ENCODE measurements around the gene CTNND2.

Gene CTNND2

GRCh38 chr5:11905206-11905605 is 960 bp upstream of the CTNND2 start:
- H3K27me3 ChIP-seq (ENCODE audit: insufficient read depth, low read length), result peaks cover 44% of the 10 kb centered on the region
- no peak overlapping the region for H3K4me3 ChIP-seq (ENCODE audit: low read depth, low read length)
- H2AFZ ChIP-seq (ENCODE audit: low read length, unreplicated experiment), result no peak overlapping the region

GRCh38 chr5:11903614-11904264 is 507 bp downstream of the CTNND2 start:
- Histone ChIP-seq H2AFZ (ENCODE audit: low read length, unreplicated experiment) (no peak overlapping the region), H3K4me3 (ENCODE audit: low read depth, low read length) (no peak overlapping the region; the same call in 1 of the 2 replicates)

More at GRCh38 chr5:11905206-11905605, 960 bp upstream of the CTNND2 start:
- Histone ChIP-seq H3K27ac (ENCODE audit: low read depth, low read length) (no peak overlapping the region), H3K4me1 (ENCODE audit: control insufficient read depth, insufficient read depth, low read length, unreplicated experiment) (no peaks in the 10 kb centered on the region), H3K36me3 (ENCODE audit: insufficient read depth, low read length) (no peaks in the 10 kb centered on the region), H3K79me2 (ENCODE audit: control insufficient read depth, insufficient read depth, low read length, unreplicated experiment) (no peaks in the 10 kb centered on the region)

GRCh38 chr5:11903121-11903613 is 1.1 kb downstream of the CTNND2 start:
- no peak overlapping the region for H3K4me3 ChIP-seq (ENCODE audit: low read depth, low read length)
- H2AFZ ChIP-seq (ENCODE audit: low read length, unreplicated experiment), result no peak overlapping the region

More at GRCh38 chr5:11903614-11904264, 507 bp downstream of the CTNND2 start:
- no peak overlapping the region for H3K27ac ChIP-seq (ENCODE audit: low read depth, low read length)
- peaks cover 44% of the 10 kb centered on the region for H3K27me3 ChIP-seq (ENCODE audit: insufficient read depth, low read length)
- no peaks in the 10 kb centered on the region for H3K36me3 ChIP-seq (ENCODE audit: insufficient read depth, low read length)
- no peaks in the 10 kb centered on the region for H3K79me2 ChIP-seq (ENCODE audit: control insufficient read depth, insufficient read depth, low read length, unreplicated experiment)
- no peaks in the 10 kb centered on the region for H3K4me1 ChIP-seq (ENCODE audit: control insufficient read depth, insufficient read depth, low read length, unreplicated experiment)

GRCh38 chr5:11902201-11902619 is 2.0 kb downstream of the CTNND2 start:
- Histone ChIP-seq H2AFZ (ENCODE audit: low read length, unreplicated experiment) (no peak overlapping the region), H3K27me3 (ENCODE audit: insufficient read depth, low read length) (peaks cover 44% of the 10 kb centered on the region), H3K4me3 (ENCODE audit: low read depth, low read length) (no peak overlapping the region), H3K4me1 (ENCODE audit: control insufficient read depth, insufficient read depth, low read length, unreplicated experiment) (no peaks in the 10 kb centered on the region), H3K27ac (ENCODE audit: low read depth, low read length) (no peak overlapping the region), H3K79me2 (ENCODE audit: control insufficient read depth, insufficient read depth, low read length, unreplicated experiment) (no peaks in the 10 kb centered on the region), H3K36me3 (ENCODE audit: insufficient read depth, low read length) (no peaks in the 10 kb centered on the region)

More at GRCh38 chr5:11903121-11903613, 1.1 kb downstream of the CTNND2 start:
- Histone ChIP-seq H3K27ac (ENCODE audit: low read depth, low read length) (no peak overlapping the region), H3K36me3 (ENCODE audit: insufficient read depth, low read length) (no peaks in the 10 kb centered on the region), H3K4me1 (ENCODE audit: control insufficient read depth, insufficient read depth, low read length, unreplicated experiment) (no peaks in the 10 kb centered on the region), H3K27me3 (ENCODE audit: insufficient read depth, low read length) (peaks cover 44% of the 10 kb centered on the region), H3K79me2 (ENCODE audit: control insufficient read depth, insufficient read depth, low read length, unreplicated experiment) (no peaks in the 10 kb centered on the region)

- H3K79me2 ChIP-seq (ENCODE audit: control insufficient read depth, insufficient read depth, low read length, unreplicated experiment), result no peaks in the 10 kb centered on the region
- no peak overlapping the region for H2AFZ ChIP-seq (ENCODE audit: low read length, unreplicated experiment)
- H3K27me3 ChIP-seq (ENCODE audit: insufficient read depth, low read length), result peaks cover 26% of the 10 kb centered on the region
- H3K27ac ChIP-seq (ENCODE audit: low read depth, low read length), result no peak overlapping the region
- no peaks in the 10 kb centered on the region for H3K36me3 ChIP-seq (ENCODE audit: insufficient read depth, low read length)
- no peak overlapping the region for H3K4me3 ChIP-seq (ENCODE audit: low read depth, low read length)
- no peaks in the 10 kb centered on the region for H3K4me1 ChIP-seq (ENCODE audit: control insufficient read depth, insufficient read depth, low read length, unreplicated experiment)
Observed at GRCh38 chr5:11898787-11899186, 5.5 kb downstream of the CTNND2 start.

- Histone ChIP-seq H3K27me3 (ENCODE audit: insufficient read depth, low read length) (peaks cover 16% of the 10 kb centered on the region), H2AFZ (ENCODE audit: low read length, unreplicated experiment) (no peak overlapping the region), H3K27ac (ENCODE audit: low read depth, low read length) (no peak overlapping the region), H3K36me3 (ENCODE audit: insufficient read depth, low read length) (no peaks in the 10 kb centered on the region), H3K4me3 (ENCODE audit: low read depth, low read length) (no peak overlapping the region), H3K4me1 (ENCODE audit: control insufficient read depth, insufficient read depth, low read length, unreplicated experiment) (no peaks in the 10 kb centered on the region), H3K79me2 (ENCODE audit: control insufficient read depth, insufficient read depth, low read length, unreplicated experiment) (no peaks in the 10 kb centered on the region)
Observed at GRCh38 chr5:11897781-11898180, 6.5 kb downstream of the CTNND2 start.

GRCh38 chr5:11894992-11895391 is 9.3 kb downstream of the CTNND2 start:
- Histone ChIP-seq H3K4me3 (ENCODE audit: low read depth, low read length) (no peak overlapping the region), H2AFZ (ENCODE audit: low read length, unreplicated experiment) (no peak overlapping the region), H3K27ac (ENCODE audit: low read depth, low read length) (no peak overlapping the region), H3K4me1 (ENCODE audit: control insufficient read depth, insufficient read depth, low read length, unreplicated experiment) (no peaks in the 10 kb centered on the region), H3K36me3 (ENCODE audit: insufficient read depth, low read length) (no peaks in the 10 kb centered on the region), H3K79me2 (ENCODE audit: control insufficient read depth, insufficient read depth, low read length, unreplicated experiment) (no peaks in the 10 kb centered on the region), H3K27me3 (ENCODE audit: insufficient read depth, low read length) (no peaks in the 10 kb centered on the region)

- no peaks in the 10 kb centered on the region for H3K79me2 ChIP-seq (ENCODE audit: control insufficient read depth, insufficient read depth, low read length, unreplicated experiment)
- H3K27ac ChIP-seq (ENCODE audit: low read depth, low read length), result no peak overlapping the region
- no peaks in the 10 kb centered on the region for H3K36me3 ChIP-seq (ENCODE audit: insufficient read depth, low read length)
- no peaks in the 10 kb centered on the region for H3K4me1 ChIP-seq (ENCODE audit: control insufficient read depth, insufficient read depth, low read length, unreplicated experiment)
- no peak overlapping the region for H3K4me3 ChIP-seq (ENCODE audit: low read depth, low read length)
- no peaks in the 10 kb centered on the region for H3K27me3 ChIP-seq (ENCODE audit: insufficient read depth, low read length)
- no peak overlapping the region for H2AFZ ChIP-seq (ENCODE audit: low read length, unreplicated experiment)
Observed at GRCh38 chr5:11892832-11893231, 11.4 kb downstream of the CTNND2 start.

GRCh38 chr5:11890777-11891176 is 13.5 kb downstream of the CTNND2 start:
- no peak overlapping the region for H3K4me3 ChIP-seq (ENCODE audit: low read depth, low read length)

GRCh38 chr5:11888221-11888620 is 16.0 kb downstream of the CTNND2 start:
- Histone ChIP-seq H2AFZ (ENCODE audit: low read length, unreplicated experiment) (no peak overlapping the region), H3K27me3 (ENCODE audit: insufficient read depth, low read length) (no peaks in the 10 kb centered on the region), H3K27ac (ENCODE audit: low read depth, low read length) (no peak overlapping the region), H3K36me3 (ENCODE audit: insufficient read depth, low read length) (no peaks in the 10 kb centered on the region), H3K79me2 (ENCODE audit: control insufficient read depth, insufficient read depth, low read length, unreplicated experiment) (no peaks in the 10 kb centered on the region), H3K4me1 (ENCODE audit: control insufficient read depth, insufficient read depth, low read length, unreplicated experiment) (no peaks in the 10 kb centered on the region), H3K4me3 (ENCODE audit: low read depth, low read length) (no peak overlapping the region)

More at GRCh38 chr5:11890777-11891176, 13.5 kb downstream of the CTNND2 start:
- no peak overlapping the region for H3K27ac ChIP-seq (ENCODE audit: low read depth, low read length)
- no peaks in the 10 kb centered on the region for H3K79me2 ChIP-seq (ENCODE audit: control insufficient read depth, insufficient read depth, low read length, unreplicated experiment)
- H3K27me3 ChIP-seq (ENCODE audit: insufficient read depth, low read length), result no peaks in the 10 kb centered on the region
- H2AFZ ChIP-seq (ENCODE audit: low read length, unreplicated experiment), result no peak overlapping the region
- no peaks in the 10 kb centered on the region for H3K4me1 ChIP-seq (ENCODE audit: control insufficient read depth, insufficient read depth, low read length, unreplicated experiment)
- no peaks in the 10 kb centered on the region for H3K36me3 ChIP-seq (ENCODE audit: insufficient read depth, low read length)

- no peak overlapping the region for H3K27ac ChIP-seq (ENCODE audit: low read depth, low read length)
- no peaks in the 10 kb centered on the region for H3K4me1 ChIP-seq (ENCODE audit: control insufficient read depth, insufficient read depth, low read length, unreplicated experiment)
- no peaks in the 10 kb centered on the region; the same call in 1 of the 2 replicates for H3K36me3 ChIP-seq (ENCODE audit: insufficient read depth, low read length)
- H2AFZ ChIP-seq (ENCODE audit: low read length, unreplicated experiment), result no peak overlapping the region
- H3K4me3 ChIP-seq (ENCODE audit: low read depth, low read length), result no peak overlapping the region
- no peaks in the 10 kb centered on the region for H3K79me2 ChIP-seq (ENCODE audit: control insufficient read depth, insufficient read depth, low read length, unreplicated experiment)
- H3K27me3 ChIP-seq (ENCODE audit: insufficient read depth, low read length), result no peaks in the 10 kb centered on the region
Observed at GRCh38 chr5:11878814-11879213, 25.4 kb downstream of the CTNND2 start.
